Measurements from ENCODE around the gene ATRIP. TPM values are rescaled to one million over a fixed set of nuclear protein-coding genes. Genes with fewer than 3 reads are reported as not detected.

ATRIP gene
- total RNA-seq, 1 donor from 2014 or later: 15.8 TPM

DNA sequence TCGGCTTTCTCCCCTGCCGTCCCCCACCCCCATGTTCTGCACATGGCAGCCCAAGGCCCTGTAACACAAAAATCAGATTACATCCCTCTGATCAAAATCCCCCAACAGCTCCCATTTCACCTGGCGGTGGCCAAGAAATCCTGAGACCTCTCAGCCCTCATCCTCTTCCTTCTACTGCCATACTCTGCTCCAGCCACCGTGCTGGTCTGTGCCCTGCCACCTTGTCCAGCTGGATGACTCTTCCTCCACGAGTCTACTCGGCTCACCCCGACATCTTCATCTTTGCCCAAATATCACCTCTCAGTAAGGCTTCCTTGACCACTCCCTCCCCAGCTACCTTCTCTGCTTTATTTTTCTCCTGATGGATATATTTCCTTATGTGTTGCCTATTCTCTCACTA is 9.7 kb upstream of the ATRIP start:
- Mint-ChIP-seq H3K27ac (ENCODE audit: unreplicated experiment) (no peak overlapping the region), H3K4me3 (ENCODE audit: unreplicated experiment) (no peak overlapping the region), H3K9me3 (ENCODE audit: unreplicated experiment) (peaks cover 8% of the 10 kb centered on the region), H3K36me3 (ENCODE audit: unreplicated experiment) (no peaks in the 10 kb centered on the region), H3K4me1 (ENCODE audit: low read depth, unreplicated experiment) (peaks cover 4% of the 10 kb centered on the region), H3K27me3 (ENCODE audit: unreplicated experiment) (no peaks in the 10 kb centered on the region)
- TF ChIP-seq, protein P1, sequence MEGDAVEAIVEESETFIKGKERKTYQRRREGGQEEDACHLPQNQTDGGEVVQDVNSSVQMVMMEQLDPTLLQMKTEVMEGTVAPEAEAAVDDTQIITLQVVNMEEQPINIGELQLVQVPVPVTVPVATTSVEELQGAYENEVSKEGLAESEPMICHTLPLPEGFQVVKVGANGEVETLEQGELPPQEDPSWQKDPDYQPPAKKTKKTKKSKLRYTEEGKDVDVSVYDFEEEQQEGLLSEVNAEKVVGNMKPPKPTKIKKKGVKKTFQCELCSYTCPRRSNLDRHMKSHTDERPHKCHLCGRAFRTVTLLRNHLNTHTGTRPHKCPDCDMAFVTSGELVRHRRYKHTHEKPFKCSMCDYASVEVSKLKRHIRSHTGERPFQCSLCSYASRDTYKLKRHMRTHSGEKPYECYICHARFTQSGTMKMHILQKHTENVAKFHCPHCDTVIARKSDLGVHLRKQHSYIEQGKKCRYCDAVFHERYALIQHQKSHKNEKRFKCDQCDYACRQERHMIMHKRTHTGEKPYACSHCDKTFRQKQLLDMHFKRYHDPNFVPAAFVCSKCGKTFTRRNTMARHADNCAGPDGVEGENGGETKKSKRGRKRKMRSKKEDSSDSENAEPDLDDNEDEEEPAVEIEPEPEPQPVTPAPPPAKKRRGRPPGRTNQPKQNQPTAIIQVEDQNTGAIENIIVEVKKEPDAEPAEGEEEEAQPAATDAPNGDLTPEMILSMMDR (IDR thresholded peaks at IDR 0.05; ENCODE audit: partially characterized antibody, unreplicated experiment): no peak
- no peak for DNase-seq

DNA sequence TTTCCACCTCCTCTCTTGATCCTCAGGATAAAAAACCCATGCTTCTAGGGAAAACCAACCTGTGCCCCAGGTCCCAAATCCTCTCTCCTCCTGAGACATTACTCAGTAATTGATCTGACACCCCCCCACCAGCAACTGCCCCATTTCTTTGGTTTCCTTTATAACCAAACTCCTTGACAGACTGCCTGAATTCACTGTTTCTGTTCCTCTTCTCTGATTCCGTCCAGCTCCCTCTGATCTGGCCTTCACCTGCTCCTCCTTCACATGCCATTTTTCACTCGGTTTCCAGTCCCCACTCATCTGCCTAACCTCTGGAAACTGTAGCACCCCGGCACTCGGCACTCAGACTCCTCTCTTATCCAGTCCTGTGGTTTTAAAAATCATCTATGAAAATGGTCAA is 8.7 kb upstream of the ATRIP start:
- Mint-ChIP-seq H3K4me1 (ENCODE audit: low read depth, unreplicated experiment) (peaks cover 4% of the 10 kb centered on the region), H3K27ac (ENCODE audit: unreplicated experiment) (no peak overlapping the region), H3K9me3 (ENCODE audit: unreplicated experiment) (peaks cover 8% of the 10 kb centered on the region), H3K27me3 (ENCODE audit: unreplicated experiment) (no peaks in the 10 kb centered on the region), H3K4me3 (ENCODE audit: unreplicated experiment) (no peak overlapping the region), H3K36me3 (ENCODE audit: unreplicated experiment) (no peaks in the 10 kb centered on the region)
- no peak for DNase-seq
- TF ChIP-seq, protein P1 (IDR thresholded peaks at IDR 0.05; ENCODE audit: partially characterized antibody, unreplicated experiment): no peak

DNA sequence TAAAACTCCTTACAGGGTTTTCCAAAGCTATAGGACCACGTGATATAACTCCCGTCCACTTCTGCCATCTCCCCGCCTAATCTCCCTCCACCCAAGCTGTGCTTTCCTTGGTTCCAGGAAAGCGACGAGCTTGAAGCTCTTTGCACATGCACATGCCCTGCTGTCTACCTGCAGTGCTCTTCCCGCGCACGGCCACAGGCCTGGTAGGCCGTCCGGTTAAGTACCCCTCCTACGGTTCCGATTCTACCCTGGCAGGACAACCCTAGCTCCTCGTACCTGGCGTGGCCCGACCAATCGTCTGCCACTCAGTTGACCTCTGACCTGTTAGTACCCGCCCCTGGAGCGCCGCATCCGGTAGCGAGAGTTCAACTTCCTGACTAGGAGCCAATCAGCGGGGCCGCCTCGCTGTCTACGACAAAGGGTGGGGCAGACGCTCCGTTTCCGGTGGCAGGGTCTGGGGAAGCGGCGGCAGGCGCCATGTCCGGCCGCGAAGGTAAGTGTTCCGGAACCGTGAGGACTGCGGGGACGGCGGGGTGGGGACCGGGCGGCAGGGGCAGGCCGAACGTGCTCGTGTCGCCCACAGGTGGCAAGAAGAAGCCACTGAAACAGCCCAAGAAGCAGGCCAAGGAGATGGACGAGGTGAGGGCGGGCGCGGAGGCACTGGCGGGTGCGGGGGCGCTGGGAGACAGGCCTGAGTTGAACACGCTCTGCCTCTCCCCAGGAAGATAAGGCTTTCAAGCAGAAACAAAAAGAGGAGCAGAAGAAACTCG is 6.5 kb upstream of the ATRIP start, which contains the start of the genes CCDC51 and TMA7:
Gene CCDC51, minus strand, starts transcription at position 300 of the 770 bp plus-strand sequence. CDS start 4,991 bp downstream, outside the sequence.
Gene TMA7, plus strand, starts transcription at position 438 of the 770 bp plus-strand sequence. Its CDS starts 40 bp downstream, at position 478.
- H3K4me1 Mint-ChIP-seq (ENCODE audit: low read depth, unreplicated experiment): peaks cover 4% of the 10 kb centered on the region
- peaks cover 6% of the 10 kb centered on the region for H3K9me3 Mint-ChIP-seq (ENCODE audit: unreplicated experiment)
- DNase-seq: peak; percentile 98
- peak within 1 kb of the TSS; percentile 86 for H3K27ac Mint-ChIP-seq (ENCODE audit: unreplicated experiment)
- peak within 1 kb of the TSS; percentile 100 for H3K4me3 Mint-ChIP-seq (ENCODE audit: unreplicated experiment)
- no peaks in the 10 kb centered on the region for H3K36me3 Mint-ChIP-seq (ENCODE audit: unreplicated experiment)
- TF ChIP-seq, protein P1 (IDR thresholded peaks at IDR 0.05; ENCODE audit: partially characterized antibody, unreplicated experiment): no peak
- H3K27me3 Mint-ChIP-seq (ENCODE audit: unreplicated experiment): no peaks in the 10 kb centered on the region

DNA sequence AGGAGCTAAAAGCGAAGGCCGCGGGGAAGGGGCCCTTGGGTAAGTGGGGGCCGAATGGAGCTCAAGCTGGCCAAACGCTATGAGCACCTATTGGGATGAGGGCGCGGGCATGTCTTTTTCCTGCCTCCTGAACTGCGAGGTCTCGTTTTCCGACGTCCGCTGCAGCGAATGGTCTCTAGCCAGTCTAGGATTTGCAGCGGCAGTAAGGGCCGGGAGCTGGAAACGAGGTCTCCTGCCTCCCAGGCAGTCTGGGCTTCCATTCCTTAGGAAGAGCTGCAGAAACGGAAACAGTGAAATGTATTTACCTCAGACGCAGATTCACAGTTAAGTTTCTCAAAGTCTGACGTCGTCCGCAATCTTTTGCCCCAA is 6.0 kb upstream of the ATRIP start:
- DNase-seq: no peak
- Mint-ChIP-seq H3K4me1 (ENCODE audit: low read depth, unreplicated experiment) (peaks cover 4% of the 10 kb centered on the region), H3K4me3 (ENCODE audit: unreplicated experiment) (peak overlapping the region; percentile 100), H3K27ac (ENCODE audit: unreplicated experiment) (peak overlapping the region; percentile 86), H3K36me3 (ENCODE audit: unreplicated experiment) (no peaks in the 10 kb centered on the region), H3K27me3 (ENCODE audit: unreplicated experiment) (no peaks in the 10 kb centered on the region), H3K9me3 (ENCODE audit: unreplicated experiment) (peaks cover 6% of the 10 kb centered on the region)
- TF ChIP-seq, protein P1 (IDR thresholded peaks at IDR 0.05; ENCODE audit: partially characterized antibody, unreplicated experiment): no peak

DNA sequence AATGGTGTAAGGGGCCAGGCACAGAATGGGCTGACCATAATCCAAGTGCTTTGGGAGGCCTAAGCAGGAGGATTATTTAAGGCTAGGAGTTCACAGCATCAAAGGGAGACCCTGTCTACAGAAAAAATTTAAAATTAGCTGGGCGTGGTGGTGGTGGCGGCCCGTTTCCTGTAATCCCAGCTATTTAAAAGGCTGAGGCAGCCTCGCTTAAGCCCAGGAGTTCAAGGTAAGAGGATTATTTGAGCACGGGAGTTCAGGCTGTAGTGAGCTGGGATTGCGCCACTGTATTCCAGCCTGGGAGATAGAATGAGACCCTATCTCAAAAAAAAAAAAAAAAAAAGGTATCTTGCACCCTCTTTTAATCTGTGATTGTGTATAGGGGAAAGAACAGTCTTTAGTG is 4.6 kb upstream of the ATRIP start:
- Mint-ChIP-seq H3K27ac (ENCODE audit: unreplicated experiment) (no peak overlapping the region), H3K27me3 (ENCODE audit: unreplicated experiment) (peaks cover 3% of the 10 kb centered on the region), H3K36me3 (ENCODE audit: unreplicated experiment) (no peaks in the 10 kb centered on the region), H3K4me1 (ENCODE audit: low read depth, unreplicated experiment) (peaks cover 11% of the 10 kb centered on the region), H3K4me3 (ENCODE audit: unreplicated experiment) (peak overlapping the region; percentile 100), H3K9me3 (ENCODE audit: unreplicated experiment) (peaks cover 8% of the 10 kb centered on the region)
- TF ChIP-seq, protein P1 (IDR thresholded peaks at IDR 0.05; ENCODE audit: partially characterized antibody, unreplicated experiment): no peak
- no peak for DNase-seq
